Tibial nerve (tissue), 4 donors: ENCODE measurements around the gene TEKT1. TPM values are rescaled to one million over a fixed set of nuclear protein-coding genes. Genes with fewer than 3 reads are reported as not detected.

ENCODE experiments used
- DNase-seq, 2 donors: peaks; one replicate each; pipeline ENCODE4 v3.0.0-alpha.2; 2019; ENCODE audit warnings: low spot score in 2 of 2
- H3K27ac ChIP-seq, 4 donors: fragments of 200-600 bp; sonication (generic) in 3 of 4; one replicate each; pipeline ENCODE4 v1.5.1; 2017 to 2019; ENCODE audit warnings: mild to moderate bottlenecking in 1 of 4
- H3K27me3 ChIP-seq, 2 donors: fragments of 200-600 bp; sonication (generic) in 1 of 2; one replicate each; pipeline versions ENCODE4 v1.5.1 to v1.6.0; 2017 to 2019
- H3K36me3 ChIP-seq, 3 donors: fragments of 200-600 bp; sonication (generic); one replicate each; pipeline ENCODE4 v1.5.1; 2018 to 2019
- H3K4me1 ChIP-seq, 4 donors: fragments of 200-600 bp; sonication (generic) in 3 of 4; one replicate each; pipeline ENCODE4 v1.5.1; 2017 to 2019
- H3K4me3 ChIP-seq, 4 donors: fragments of 200-600 bp; sonication (generic) in 3 of 4; one replicate each; pipeline ENCODE4 v1.5.1; 2017 to 2019; ENCODE audit warnings: mild to moderate bottlenecking in 1 of 4, moderate library complexity in 1 of 4
- H3K9me3 ChIP-seq, 4 donors: fragments of 200-600 bp; sonication (generic) in 3 of 4; one replicate each; pipeline ENCODE4 v1.5.1; 2017 to 2019
- CTCF ChIP-seq, 5 experiments: fragments of 200-600 bp in 3 of 5; fragments of 450-650 bp in 2 of 5; sonication (generic) in 3 of 5; IDR thresholded peaks; one replicate each; pipeline ENCODE4 v1.5.1; 2016 to 2019; ENCODE audit warnings: antibody characterized with exemption in 5 of 5, mild to moderate bottlenecking in 3 of 5, moderate library complexity in 2 of 5
- EP300 ChIP-seq, 2 donors: sonication (generic); formaldehyde crosslinking; IDR thresholded peaks; one replicate each; pipeline ENCODE4 v1.6.1; 2017; ENCODE audit warnings: antibody characterized with exemption in 2 of 2, mild to moderate bottlenecking in 1 of 2
- POLR2A ChIP-seq, 2 donors: fragments of 450-650 bp; IDR thresholded peaks; one replicate each; pipeline ENCODE4 v1.6.1; 2017; ENCODE audit warnings: antibody characterized with exemption in 2 of 2, mild to moderate bottlenecking in 2 of 2, moderate library complexity in 2 of 2
- WGBS, 2 donors: methylation state at CpG; one replicate each; pipeline ENCODE4 v1.1.5; 2018; 5-methylcytosine and 5-hydroxymethylcytosine counted together
- total RNA-seq, 4 donors: library from RNA; depleted of rRNA; stranded (reverse); fragments of >200 nt; gene quantifications; one replicate each; pipeline ENCODE4 v1.1.0, GENCODE V29; 2016

Gene TEKT1
- total RNA-seq, 4 donors from 2014 or later = not detected

GRCh38 chr17:6755731-6756184 lies 75.8 kb downstream of the TEKT1 start, which contains the start of gene XAF1:
Gene XAF1 (plus strand): TSS chr17:6756046. CDS start chr17:6756079, 33 bp downstream.
- H3K4me1 ChIP-seq = peaks cover 0 to 61% (median 30%) of the 10 kb centered on the region in 4 donors
- H3K27me3 ChIP-seq = no peaks in the 10 kb centered on the region
- no peaks in the 10 kb centered on the region for H3K9me3 ChIP-seq
- TF ChIP-seq EP300 (IDR thresholded peaks at IDR 0.05) (no peak), POLR2A (IDR thresholded peaks at IDR 0.05) (no peak), CTCF (IDR thresholded peaks at IDR 0.05) (no peak)
- H3K36me3 ChIP-seq = peaks cover 0 to 28% (median 0%) of the 10 kb centered on the region in 3 donors
- peak in 1 of 2 donors; percentile 34 for DNase-seq
- H3K4me3 ChIP-seq = peak within 1 kb of the TSS; percentile 31 to 72 (median 50)
- peak within 1 kb of the TSS; percentile 69 to 92 (median 83) for H3K27ac ChIP-seq
- WGBS, 2 donors = 26 to 27% methylated on average over 12 to 14 of the region's 14 CpGs

GRCh38 chr17:6755281-6755680 lies 76.2 kb downstream of the TEKT1 start:
- Histone ChIP-seq H3K4me3 (peak overlapping the region; percentile 31 to 72 (median 50)), H3K4me1 (peaks cover 0 to 61% (median 30%) of the 10 kb centered on the region in 4 donors), H3K9me3 (no peaks in the 10 kb centered on the region), H3K36me3 (peaks cover 0 to 23% (median 0%) of the 10 kb centered on the region in 3 donors), H3K27ac (peak overlapping the region; percentile 69 to 92 (median 83)), H3K27me3 (no peaks in the 10 kb centered on the region)
- no peak for TF ChIP-seq EP300 (IDR thresholded peaks at IDR 0.05)
- no peak for TF ChIP-seq CTCF (IDR thresholded peaks at IDR 0.05)
- TF ChIP-seq POLR2A (IDR thresholded peaks at IDR 0.05) = no peak
- DNase-seq = peak in 1 of 2 donors; percentile 25
- WGBS, 2 donors = 44 to 58% methylated on average over 5 of the region's 5 CpGs

GRCh38 chr17:6753546-6753945 lies 78.0 kb downstream of the TEKT1 start:
- Histone ChIP-seq H3K9me3 (no peaks in the 10 kb centered on the region), H3K27ac (peak overlapping the region; percentile 4 to 93 (median 77)), H3K36me3 (peaks cover 0 to 6% (median 0%) of the 10 kb centered on the region in 3 donors), H3K27me3 (no peaks in the 10 kb centered on the region), H3K4me3 (no peak overlapping the region), H3K4me1 (peaks cover 0 to 61% (median 30%) of the 10 kb centered on the region in 4 donors)
- WGBS, 2 donors = 45 to 63% methylated on average over 6 of the region's 6 CpGs
- no peak for DNase-seq
- no peak for TF ChIP-seq CTCF (IDR thresholded peaks at IDR 0.05)
- TF ChIP-seq EP300 (IDR thresholded peaks at IDR 0.05) = no peak
- TF ChIP-seq POLR2A (IDR thresholded peaks at IDR 0.05) = no peak

GRCh38 chr17:6753006-6753445 lies 78.5 kb downstream of the TEKT1 start:
- TF ChIP-seq CTCF (IDR thresholded peaks at IDR 0.05) (no peak), EP300 (IDR thresholded peaks at IDR 0.05) (peak in 1 of 2 donors; percentile 30)
- DNase-seq = peak in 1 of 2 donors; percentile 33
- peak overlapping the region; percentile 37 to 93 (median 77) for H3K27ac ChIP-seq

GRCh38 chr17:6752068-6752909 lies 79.2 kb downstream of the TEKT1 start:
- TF ChIP-seq CTCF (IDR thresholded peaks at IDR 0.05) (no peak), EP300 (IDR thresholded peaks at IDR 0.05) (peak in 1 of 2 donors; percentile 63)
- Histone ChIP-seq H3K36me3 (no peaks in the 10 kb centered on the region), H3K27me3 (no peaks in the 10 kb centered on the region), H3K4me1 (peaks cover 0 to 50% (median 28%) of the 10 kb centered on the region in 4 donors), H3K4me3 (no peak overlapping the region), H3K27ac (peak overlapping the region; percentile 37 to 93 (median 77)), H3K9me3 (no peaks in the 10 kb centered on the region)
- WGBS, 2 donors = 32 to 35% methylated on average over 7 of the region's 7 CpGs
- peak in 1 of 2 donors; percentile 55 for DNase-seq

More at GRCh38 chr17:6753006-6753445, 78.5 kb downstream of the TEKT1 start:
- H3K4me1 ChIP-seq = peaks cover 0 to 57% (median 30%) of the 10 kb centered on the region in 4 donors
- WGBS, 2 donors = 11 to 20% methylated on average over 9 of the region's 9 CpGs
- no peak overlapping the region for H3K4me3 ChIP-seq
- H3K9me3 ChIP-seq = no peaks in the 10 kb centered on the region
- H3K27me3 ChIP-seq = no peaks in the 10 kb centered on the region
- H3K36me3 ChIP-seq = peaks cover 0 to under 1% (median 0%) of the 10 kb centered on the region in 3 donors
